DND-41 (cell line): ENCODE measurements around the gene ZNF594.
"Not testable (repeated sequence)": the region's sequence is repeated elsewhere in the genome, so short reads cannot be mapped to it uniquely, and the experiment has no call there.

Experiments
- ATAC-seq: fragments of 200-7000 bp; cut with Tn5 transposase; 3 replicates; pipeline ENCODE4 v1.9.1; 2021; ENCODE audit warnings: low read depth; ENCODE audit not compliant: insufficient read depth
- DNase-seq: peaks from one replicate; pipeline ENCODE4 v3.0.0-alpha.2; 2020
- H2AFZ ChIP-seq: 2 replicates; pipeline ENCODE4 v1.6.0; 2012; ENCODE audit warnings: low read depth, low read length
- H3K27ac ChIP-seq: 2 replicates; pipeline ENCODE4 v1.5.1; 2012; ENCODE audit warnings: low read length, inconsistent platforms
- H3K27me3 ChIP-seq: fragments of 200-600 bp; sonication (generic); 2 replicates; pipeline ENCODE4 v1.6.0; 2012; ENCODE audit warnings: low read length, mild to moderate bottlenecking, inconsistent platforms; ENCODE audit not compliant: insufficient read depth, poor library complexity
- H3K36me3 ChIP-seq: 2 replicates; pipeline ENCODE4 v1.5.1; 2012; ENCODE audit warnings: low read length, inconsistent platforms; ENCODE audit not compliant: insufficient read depth
- H3K4me1 ChIP-seq: 2 replicates; pipeline ENCODE4 v1.5.1; 2012; ENCODE audit warnings: mild to moderate bottlenecking, low read length; ENCODE audit not compliant: insufficient read depth
- H3K4me2 ChIP-seq: 2 replicates; pipeline ENCODE4 v1.6.0; 2012; ENCODE audit warnings: mild to moderate bottlenecking, moderate library complexity, low read length, inconsistent platforms; ENCODE audit not compliant: insufficient read depth
- H3K4me3 ChIP-seq, 2 experiments: fragments of 200-600 bp in 1 of 2; shearing (Covaris generic) in 1 of 2; 2 replicates each; pipeline ENCODE4 v1.5.1; 2012 to 2016; ENCODE audit warnings: inconsistent platforms in 2 of 2, low read length in 2 of 2, mild to moderate bottlenecking in 2 of 2, low read depth in 1 of 2, moderate library complexity in 1 of 2
- H3K79me2 ChIP-seq: 2 replicates; pipeline ENCODE4 v1.6.0; 2012; ENCODE audit warnings: low read length, inconsistent platforms; ENCODE audit not compliant: insufficient read depth
- H3K9ac ChIP-seq: 2 replicates; pipeline ENCODE4 v1.6.0; 2012; ENCODE audit warnings: low read depth, mild to moderate bottlenecking, inconsistent platforms, low read length, moderate library complexity
- H3K9me3 ChIP-seq: 2 replicates; pipeline ENCODE4 v1.5.1; 2012; ENCODE audit warnings: low read length, moderate library complexity, mild to moderate bottlenecking, inconsistent platforms; ENCODE audit not compliant: insufficient read depth, severe bottlenecking
- H4K20me1 ChIP-seq: 2 replicates; pipeline ENCODE4 v1.6.0; 2012; ENCODE audit warnings: low read length; ENCODE audit not compliant: insufficient read depth
- EZH2 ChIP-seq: IDR thresholded peaks from 3 replicates; pipeline ENCODE4 v1.6.1; 2012; ENCODE audit warnings: borderline replicate concordance, low read depth, mild to moderate bottlenecking, moderate library complexity, low read length, inconsistent platforms; ENCODE audit not compliant: severe bottlenecking
- TF ChIP-seq, protein P1 (sequence below): IDR thresholded peaks from 2 replicates; pipeline ENCODE4 v1.5.1; 2012; ENCODE audit warnings: borderline replicate concordance, low read length, moderate library complexity, mild to moderate bottlenecking; ENCODE audit not compliant: poor library complexity, severe bottlenecking; ENCODE audit errors: extremely low read depth

The ZNF594 gene

GRCh38 chr17:5182597-5183409 lies 8.9 kb downstream of the ZNF594 start:
- DNase-seq: no peak
- H4K20me1 ChIP-seq: no peaks in the 10 kb centered on the region
- no peak for TF ChIP-seq EZH2
- TF ChIP-seq, protein P1, sequence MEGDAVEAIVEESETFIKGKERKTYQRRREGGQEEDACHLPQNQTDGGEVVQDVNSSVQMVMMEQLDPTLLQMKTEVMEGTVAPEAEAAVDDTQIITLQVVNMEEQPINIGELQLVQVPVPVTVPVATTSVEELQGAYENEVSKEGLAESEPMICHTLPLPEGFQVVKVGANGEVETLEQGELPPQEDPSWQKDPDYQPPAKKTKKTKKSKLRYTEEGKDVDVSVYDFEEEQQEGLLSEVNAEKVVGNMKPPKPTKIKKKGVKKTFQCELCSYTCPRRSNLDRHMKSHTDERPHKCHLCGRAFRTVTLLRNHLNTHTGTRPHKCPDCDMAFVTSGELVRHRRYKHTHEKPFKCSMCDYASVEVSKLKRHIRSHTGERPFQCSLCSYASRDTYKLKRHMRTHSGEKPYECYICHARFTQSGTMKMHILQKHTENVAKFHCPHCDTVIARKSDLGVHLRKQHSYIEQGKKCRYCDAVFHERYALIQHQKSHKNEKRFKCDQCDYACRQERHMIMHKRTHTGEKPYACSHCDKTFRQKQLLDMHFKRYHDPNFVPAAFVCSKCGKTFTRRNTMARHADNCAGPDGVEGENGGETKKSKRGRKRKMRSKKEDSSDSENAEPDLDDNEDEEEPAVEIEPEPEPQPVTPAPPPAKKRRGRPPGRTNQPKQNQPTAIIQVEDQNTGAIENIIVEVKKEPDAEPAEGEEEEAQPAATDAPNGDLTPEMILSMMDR: no peak
- peaks cover 18% of the 10 kb centered on the region for H3K36me3 ChIP-seq
- peaks cover 83% of the 10 kb centered on the region for H3K9me3 ChIP-seq
- no peaks in the 10 kb centered on the region for H3K4me1 ChIP-seq
- peak overlapping the region in 1 of 2 experiments; percentile 28; a peak in 2 of 4 replicates for H3K4me3 ChIP-seq
- no peak overlapping the region for H2AFZ ChIP-seq
- H3K27ac ChIP-seq: no peak overlapping the region
- no peaks in the 10 kb centered on the region for H3K27me3 ChIP-seq
- no peaks in the 10 kb centered on the region; the same call in 1 of the 2 replicates for H3K79me2 ChIP-seq
- H3K4me2 ChIP-seq: no peak overlapping the region
- ATAC-seq: no peak
- H3K9ac ChIP-seq: no peak overlapping the region

GRCh38 chr17:5181509-5182305 lies 10.0 kb downstream of the ZNF594 start:
- no peak for DNase-seq
- Histone ChIP-seq H3K27me3 (no peaks in the 10 kb centered on the region), H3K9me3 (peaks cover 83% of the 10 kb centered on the region), H3K79me2 (no peaks in the 10 kb centered on the region), H2AFZ (no peak overlapping the region), H4K20me1 (no peaks in the 10 kb centered on the region), H3K4me1 (no peaks in the 10 kb centered on the region), H3K27ac (no peak overlapping the region), H3K4me3 (no peak overlapping the region), H3K9ac (no peak overlapping the region), H3K4me2 (no peak overlapping the region), H3K36me3 (peaks cover 9% of the 10 kb centered on the region; the same call in 1 of the 2 replicates)
- no peak for TF ChIP-seq EZH2
- TF ChIP-seq, protein P1: no peak
- no peak for ATAC-seq

- no peaks in the 10 kb centered on the region for H3K27me3 ChIP-seq
- TF ChIP-seq, protein P1: no peak
- TF ChIP-seq EZH2: no peak
Measured at GRCh38 chr17:5179003-5179402, 12.7 kb downstream of the ZNF594 start.

DNA sequence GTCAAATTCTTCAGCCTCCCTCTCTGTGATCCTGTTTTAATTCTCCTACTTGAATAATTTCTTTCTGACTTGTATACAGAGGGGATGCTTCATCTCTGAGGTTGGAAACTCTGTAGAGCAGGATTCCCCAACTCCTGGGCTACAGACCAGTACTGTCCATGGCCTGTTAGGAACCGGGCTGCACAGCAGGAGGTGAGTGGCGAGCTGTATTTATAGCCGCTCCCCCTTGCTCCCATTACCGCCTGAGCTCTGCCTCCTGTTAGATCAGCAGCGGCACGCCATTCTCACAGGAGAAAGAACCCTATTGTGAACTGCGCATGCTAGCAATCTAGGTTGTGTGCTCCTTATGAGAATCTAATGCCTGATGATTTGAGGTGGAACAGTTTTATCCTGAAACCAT lies 16.6 kb downstream of the ZNF594 start:
- H3K79me2 ChIP-seq, H3K9ac ChIP-seq, H3K36me3 ChIP-seq, H3K27ac ChIP-seq, H4K20me1 ChIP-seq, ATAC-seq, H3K4me1 ChIP-seq, H3K4me2 ChIP-seq, H2AFZ ChIP-seq, H3K27me3 ChIP-seq, DNase-seq, H3K4me3 ChIP-seq: not testable (repeated sequence)
- peaks cover 24% of the 10 kb centered on the region for H3K9me3 ChIP-seq

More at GRCh38 chr17:5179003-5179402, 12.7 kb downstream of the ZNF594 start:
- no peaks in the 10 kb centered on the region for H3K4me1 ChIP-seq
- no peak overlapping the region for H3K27ac ChIP-seq
- DNase-seq (no peak), ATAC-seq (no peak)
- H3K4me2 ChIP-seq: no peak overlapping the region
- H2AFZ ChIP-seq: no peak overlapping the region
- no peak overlapping the region for H3K4me3 ChIP-seq
- H3K9me3 ChIP-seq: peaks cover 64% of the 10 kb centered on the region
- no peaks in the 10 kb centered on the region for H3K79me2 ChIP-seq
- no peaks in the 10 kb centered on the region for H4K20me1 ChIP-seq
- H3K9ac ChIP-seq: no peak overlapping the region
- peaks cover 8% of the 10 kb centered on the region; the same call in 1 of the 2 replicates for H3K36me3 ChIP-seq

DNA sequence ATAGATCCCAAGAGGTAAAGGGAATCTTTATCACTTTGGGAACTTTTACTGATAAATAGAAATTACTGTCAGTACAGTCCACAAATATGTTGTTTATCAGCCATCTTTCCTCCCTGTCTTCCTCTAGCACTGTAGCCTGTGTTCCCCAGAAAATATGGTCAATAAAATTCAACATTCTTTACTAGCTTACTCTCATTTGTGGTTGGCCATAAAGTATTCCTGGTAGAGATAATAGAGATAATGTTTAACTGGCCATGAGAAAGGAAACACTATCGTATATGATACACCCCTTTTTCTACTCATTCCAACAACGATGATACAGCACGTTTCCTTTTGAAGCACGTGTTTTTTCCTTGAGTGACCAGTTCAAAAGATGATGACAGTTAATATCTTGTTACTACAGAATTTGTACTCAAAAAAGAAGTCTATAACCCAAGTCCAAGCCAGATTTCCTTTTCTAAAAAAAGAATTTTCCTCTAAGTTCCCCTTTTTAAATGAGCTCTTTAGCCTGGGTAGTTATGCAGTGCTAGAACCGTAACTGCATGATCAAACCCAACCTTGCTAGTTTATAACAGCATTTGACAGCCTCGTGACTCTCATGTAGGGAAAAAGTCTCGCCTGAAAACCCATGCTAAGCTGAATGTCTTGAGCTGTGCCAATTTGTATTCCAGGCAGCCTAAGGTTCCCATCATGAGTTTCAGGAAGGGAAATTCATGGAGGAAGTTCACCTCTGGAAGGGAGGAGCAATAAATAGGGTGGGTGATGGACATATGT lies 25.7 kb downstream of the ZNF594 start:
- not testable (repeated sequence) for DNase-seq, H3K4me3 ChIP-seq, H3K4me2 ChIP-seq, H3K9me3 ChIP-seq, H2AFZ ChIP-seq, H3K36me3 ChIP-seq, H3K9ac ChIP-seq, H3K27me3 ChIP-seq, H4K20me1 ChIP-seq, H3K79me2 ChIP-seq, ATAC-seq, H3K4me1 ChIP-seq, H3K27ac ChIP-seq
